ENCODE results near the gene GATA5. TPM values are rescaled to one million over a fixed set of nuclear protein-coding genes. Genes with fewer than 3 reads are reported as not detected.

Gene GATA5
- polyA plus RNA-seq, 1 of the 3 experiments (the other 2 are of a cell fraction), result not detected

DNA sequence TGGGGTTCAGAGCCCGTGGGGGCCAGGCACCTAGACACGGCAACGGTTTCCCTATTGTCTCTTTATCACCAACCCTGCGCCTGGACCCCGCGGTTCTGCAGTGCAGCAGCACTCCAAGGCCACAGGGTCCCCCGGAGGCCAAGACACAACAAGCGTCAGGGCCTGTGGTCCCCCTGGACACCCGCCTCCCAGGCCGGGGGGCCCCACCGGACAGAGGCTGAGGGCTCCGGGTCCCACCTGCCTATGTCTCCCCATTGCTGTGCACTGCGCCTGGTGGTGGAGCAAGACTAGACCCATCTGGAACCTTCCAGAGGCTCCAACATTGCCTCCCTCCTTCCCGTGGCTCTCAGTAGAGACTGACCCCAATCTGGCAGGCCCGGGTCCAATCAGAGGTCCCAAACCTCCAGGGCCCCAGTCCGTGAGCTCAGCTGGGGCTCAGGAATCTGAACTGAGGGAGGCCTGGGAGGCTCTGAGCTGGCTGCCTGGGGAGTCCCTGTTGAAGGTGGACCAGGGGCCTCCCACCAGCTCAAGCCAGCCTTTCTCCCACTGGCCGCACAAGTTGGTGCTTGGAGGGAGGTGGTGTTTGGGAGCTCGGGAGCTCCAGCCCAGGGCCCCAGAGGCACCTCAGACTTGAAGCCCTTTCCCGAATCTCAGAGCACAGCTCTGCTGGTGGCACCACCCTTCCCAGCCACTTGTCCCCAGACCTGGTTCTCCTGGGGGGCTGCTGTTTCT lies 8.8 kb downstream of the GATA5 start (continued):
- TF ChIP-seq, protein P1, sequence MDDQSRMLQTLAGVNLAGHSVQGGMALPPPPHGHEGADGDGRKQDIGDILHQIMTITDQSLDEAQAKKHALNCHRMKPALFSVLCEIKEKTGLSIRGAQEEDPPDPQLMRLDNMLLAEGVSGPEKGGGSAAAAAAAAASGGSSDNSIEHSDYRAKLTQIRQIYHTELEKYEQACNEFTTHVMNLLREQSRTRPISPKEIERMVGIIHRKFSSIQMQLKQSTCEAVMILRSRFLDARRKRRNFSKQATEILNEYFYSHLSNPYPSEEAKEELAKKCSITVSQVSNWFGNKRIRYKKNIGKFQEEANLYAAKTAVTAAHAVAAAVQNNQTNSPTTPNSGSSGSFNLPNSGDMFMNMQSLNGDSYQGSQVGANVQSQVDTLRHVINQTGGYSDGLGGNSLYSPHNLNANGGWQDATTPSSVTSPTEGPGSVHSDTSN (IDR thresholded peaks at IDR 0.05), result no peak
- TF ChIP-seq NFIC (IDR thresholded peaks at IDR 0.05; ENCODE audit: borderline replicate concordance), result no peak

DNA sequence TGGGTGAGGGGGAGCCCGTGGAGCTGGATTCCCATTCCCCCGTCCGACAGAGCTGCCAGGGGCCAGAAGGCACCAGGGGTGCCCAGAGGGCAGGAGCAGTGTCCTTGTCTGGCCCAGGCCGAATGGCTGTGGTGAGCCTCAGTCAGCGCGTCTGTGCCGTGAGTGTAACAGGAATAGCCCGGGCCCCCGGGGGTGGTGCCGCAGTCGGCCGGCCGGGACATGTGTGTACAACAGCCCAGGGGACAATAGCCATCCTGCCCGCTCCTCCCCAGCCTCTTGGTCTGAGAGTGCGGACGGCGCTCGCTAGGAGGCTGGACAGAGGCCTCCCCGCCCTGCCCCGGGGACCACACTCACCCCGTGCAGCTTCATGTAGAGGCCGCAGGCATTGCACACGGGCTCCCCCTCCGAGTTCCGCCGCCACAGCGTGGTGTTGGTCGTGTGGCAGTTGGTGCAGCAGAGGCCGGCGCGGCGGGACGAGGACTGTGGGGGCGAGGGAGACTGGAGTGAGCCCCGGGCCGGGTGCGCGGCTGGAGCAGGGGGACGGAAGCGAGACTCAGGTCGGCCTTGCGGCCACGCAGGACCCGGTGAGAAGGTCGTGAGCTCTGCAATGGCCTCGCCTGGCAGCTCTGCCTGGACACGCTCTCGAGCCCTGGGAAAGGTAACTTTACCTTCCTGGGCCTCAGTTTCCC lies 9.6 kb downstream of the GATA5 start:
- Histone ChIP-seq H4K20me1 (ENCODE audit: insufficient read depth) (no peaks in the 10 kb centered on the region), H3K4me3 (ENCODE audit: low read depth in 2 of 2, low read length in 1 of 2) (no peak overlapping the region), H2AFZ (ENCODE audit: low read depth) (no peak overlapping the region), H3K36me3 (replicated peaks in 1 of 2; ENCODE audit: control insufficient read depth in 1 of 2, insufficient read depth in 2 of 2, low read length in 1 of 2) (no peaks in the 10 kb centered on the region), H3K9ac (no peak overlapping the region), H3K4me1 (ENCODE audit: control insufficient read depth in 1 of 2, insufficient read depth in 2 of 2, low read depth in 1 of 2, low read length in 1 of 2) (no peaks in the 10 kb centered on the region; a peak in 1 of 4 replicates), H3F3A (replicated peaks; ENCODE audit: insufficient read depth) (no peaks in the 10 kb centered on the region), H3K9me3 (no peaks in the 10 kb centered on the region), H3K79me2 (ENCODE audit: insufficient read depth) (no peaks in the 10 kb centered on the region), H3K27me3 (ENCODE audit: insufficient read depth) (no peaks in the 10 kb centered on the region), H3K27ac (ENCODE audit: low read depth in 2 of 2, low read length in 1 of 2) (no peak overlapping the region), H3K9me2 (no peaks in the 10 kb centered on the region), H3K4me2 (no peak overlapping the region)
- no peak for DNase-seq
- TF ChIP-seq SIN3A (IDR thresholded peaks at IDR 0.05; ENCODE audit: borderline replicate concordance, low read depth, low read length) (no peak), FOSL2 (IDR thresholded peaks at IDR 0.05; ENCODE audit: borderline replicate concordance, low read depth) (no peak), RAD21 (IDR thresholded peaks at IDR 0.05; ENCODE audit: low read length) (no peak), POLR2AphosphoS5 (IDR thresholded peaks at IDR 0.05; ENCODE audit: low read depth, low read length) (no peak), MEF2A (IDR thresholded peaks at IDR 0.05; ENCODE audit: borderline replicate concordance, low read depth) (no peak)
- TF ChIP-seq, protein P2, sequence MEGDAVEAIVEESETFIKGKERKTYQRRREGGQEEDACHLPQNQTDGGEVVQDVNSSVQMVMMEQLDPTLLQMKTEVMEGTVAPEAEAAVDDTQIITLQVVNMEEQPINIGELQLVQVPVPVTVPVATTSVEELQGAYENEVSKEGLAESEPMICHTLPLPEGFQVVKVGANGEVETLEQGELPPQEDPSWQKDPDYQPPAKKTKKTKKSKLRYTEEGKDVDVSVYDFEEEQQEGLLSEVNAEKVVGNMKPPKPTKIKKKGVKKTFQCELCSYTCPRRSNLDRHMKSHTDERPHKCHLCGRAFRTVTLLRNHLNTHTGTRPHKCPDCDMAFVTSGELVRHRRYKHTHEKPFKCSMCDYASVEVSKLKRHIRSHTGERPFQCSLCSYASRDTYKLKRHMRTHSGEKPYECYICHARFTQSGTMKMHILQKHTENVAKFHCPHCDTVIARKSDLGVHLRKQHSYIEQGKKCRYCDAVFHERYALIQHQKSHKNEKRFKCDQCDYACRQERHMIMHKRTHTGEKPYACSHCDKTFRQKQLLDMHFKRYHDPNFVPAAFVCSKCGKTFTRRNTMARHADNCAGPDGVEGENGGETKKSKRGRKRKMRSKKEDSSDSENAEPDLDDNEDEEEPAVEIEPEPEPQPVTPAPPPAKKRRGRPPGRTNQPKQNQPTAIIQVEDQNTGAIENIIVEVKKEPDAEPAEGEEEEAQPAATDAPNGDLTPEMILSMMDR (IDR thresholded peaks at IDR 0.05), result no peak
- ChIA-PET CTCF (no interaction called here), POLR2A (no interaction called here)
- 76% methylated on average over 26 of the region's 48 CpGs for WGBS (ENCODE audit: low lambda C conversion rate)

DNA sequence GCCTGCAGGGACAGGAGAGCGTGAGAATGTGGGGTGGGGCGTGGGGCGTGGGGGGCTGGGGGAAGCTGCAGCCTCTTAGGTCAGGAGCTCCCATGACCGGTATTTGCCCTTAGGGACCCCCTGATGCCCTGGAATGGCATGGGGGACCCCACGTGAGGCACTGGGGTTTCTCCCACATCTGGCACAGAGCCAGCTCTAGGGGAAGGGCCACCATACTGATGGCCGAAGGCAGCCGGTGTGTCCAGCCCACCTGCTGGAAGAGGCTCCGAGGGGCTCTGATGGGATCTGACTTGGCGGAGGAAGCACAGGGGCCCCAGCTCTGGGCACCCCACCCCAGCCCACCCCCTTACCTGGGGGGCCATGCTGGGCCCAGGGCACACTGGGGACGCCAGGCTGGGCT lies 10.8 kb downstream of the GATA5 start:
- no peak for DNase-seq

More for the DNA sequence above, 10.8 kb downstream of the GATA5 start:
- Histone ChIP-seq H3K4me2 (no peak overlapping the region), H4K20me1 (ENCODE audit: insufficient read depth) (no peaks in the 10 kb centered on the region), H3K27ac (ENCODE audit: low read depth in 2 of 2, low read length in 1 of 2) (no peak overlapping the region), H3K36me3 (replicated peaks in 1 of 2; ENCODE audit: control insufficient read depth in 1 of 2, insufficient read depth in 2 of 2, low read length in 1 of 2) (no peaks in the 10 kb centered on the region), H3K9me3 (no peaks in the 10 kb centered on the region), H2AFZ (ENCODE audit: low read depth) (no peak overlapping the region), H3K4me1 (ENCODE audit: control insufficient read depth in 1 of 2, insufficient read depth in 2 of 2, low read depth in 1 of 2, low read length in 1 of 2) (no peaks in the 10 kb centered on the region; a peak in 1 of 4 replicates), H3F3A (replicated peaks; ENCODE audit: insufficient read depth) (no peaks in the 10 kb centered on the region), H3K9me2 (no peaks in the 10 kb centered on the region), H3K79me2 (ENCODE audit: insufficient read depth) (no peaks in the 10 kb centered on the region), H3K4me3 (ENCODE audit: low read depth in 2 of 2, low read length in 1 of 2) (no peak overlapping the region), H3K9ac (no peak overlapping the region), H3K27me3 (ENCODE audit: insufficient read depth) (no peaks in the 10 kb centered on the region)
- TF ChIP-seq TAF1 (IDR thresholded peaks at IDR 0.05; ENCODE audit: borderline replicate concordance, low read depth, low read length), result no peak
- 34% methylated on average over 2 of the region's 10 CpGs for WGBS (ENCODE audit: low lambda C conversion rate)
- ChIA-PET CTCF (interaction anchor here (1.2 to 1.5 kb wide), 2 partner anchors 54 to 152 kb away, joined by 3 to 4 read pairs; no protein-coding TSS in a partner anchor), POLR2A (no interaction called here)
